ENCODE results near the gene OR8D2.

DNA sequence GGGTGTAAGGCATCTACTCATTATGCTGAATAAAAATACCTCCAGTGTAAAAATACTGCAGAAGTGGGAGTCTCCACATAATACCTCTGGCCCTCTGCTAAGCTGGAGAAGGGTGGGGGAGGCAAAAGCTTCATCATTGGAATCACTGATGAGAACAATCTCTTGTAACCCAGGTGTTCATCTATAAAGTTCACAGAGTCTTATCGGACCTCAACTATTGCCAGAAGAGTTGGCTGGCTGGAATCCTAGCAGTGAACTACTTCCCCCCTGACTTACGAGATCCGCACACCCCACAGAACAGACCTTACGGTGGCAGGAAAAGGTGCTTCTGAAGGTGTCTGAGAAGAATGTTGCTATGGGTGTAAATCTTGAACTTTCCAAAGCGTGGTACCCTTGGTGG is 8.7 kb downstream of the OR8D2 start:
- TF ChIP-seq CTCF (IDR thresholded peaks at IDR 0.05), result no peak
- TF ChIP-seq POLR2A (IDR thresholded peaks at IDR 0.05), result no peak

All from lower leg skin (tissue), 3 donors.